Fibroblast of villous mesenchyme (primary cell): ENCODE data around the gene OR4K2. TPM values are rescaled to one million over a fixed set of nuclear protein-coding genes. Genes with fewer than 3 reads are reported as not detected.
"Not testable (repeated sequence)": the region's sequence is repeated elsewhere in the genome, so short reads cannot be mapped to it uniquely, and the experiment has no call there.

Source experiments
- DNase-seq: peaks from one replicate; pipeline ENCODE4 v3.0.0-alpha.2; 2010; ENCODE audit warnings: low read depth
- H3K4me3 ChIP-seq: 2 replicates; pipeline ENCODE4 v1.5.1; 2011; ENCODE audit warnings: low read depth, mild to moderate bottlenecking, low read length
- CTCF ChIP-seq: IDR thresholded peaks from 2 replicates; pipeline ENCODE4 v1.5.1; 2012; ENCODE audit warnings: low read depth, mild to moderate bottlenecking, low read length; ENCODE audit not compliant: insufficient read depth
- total RNA-seq: library from RNA; depleted of rRNA; stranded (reverse); fragments of >200 nt; gene quantifications from 2 replicates; pipeline ENCODE4 v1.2.3, GENCODE V29; 2012

OR4K2 gene
- total RNA-seq = not detected in 2 replicates

- no peak within 1 kb of the TSS for H3K4me3 ChIP-seq
- TF ChIP-seq CTCF = no peak
- no peak for DNase-seq
Measured at GRCh38 chr14:19874842-19875241, at the start of gene OR4K2. Gene OR4K2 (plus strand): TSS chr14:19875142. CDS start chr14:19876268, 1,126 bp downstream.

GRCh38 chr14:19827626-19828244 is 47.2 kb upstream of the OR4K2 start:
- H3K4me3 ChIP-seq, DNase-seq: not testable (repeated sequence)

- no peak overlapping the region for H3K4me3 ChIP-seq
- TF ChIP-seq CTCF = no peak
- no peak for DNase-seq
Measured at GRCh38 chr14:19828314-19828713, 46.6 kb upstream of the OR4K2 start.

GRCh38 chr14:19834203-19834848 is 40.6 kb upstream of the OR4K2 start:
- not testable (repeated sequence) for H3K4me3 ChIP-seq, DNase-seq

GRCh38 chr14:19838433-19838832 is 36.5 kb upstream of the OR4K2 start:
- DNase-seq = no peak
- no peak for TF ChIP-seq CTCF
- no peak overlapping the region for H3K4me3 ChIP-seq

- TF ChIP-seq CTCF = no peak
- H3K4me3 ChIP-seq = no peak overlapping the region
- DNase-seq = no peak
Measured at GRCh38 chr14:19851365-19851764, 23.6 kb upstream of the OR4K2 start.

- not testable (repeated sequence) for DNase-seq, H3K4me3 ChIP-seq
Measured at GRCh38 chr14:19866061-19866669, 8.8 kb upstream of the OR4K2 start.

GRCh38 chr14:19873178-19873577 is 1.8 kb upstream of the OR4K2 start:
- TF ChIP-seq CTCF = no peak
- DNase-seq = no peak

More at GRCh38 chr14:19873178-19873577, 1.8 kb upstream of the OR4K2 start:
- H3K4me3 ChIP-seq = no peak overlapping the region
